ENCODE results near the gene MCCC2. TPM values are rescaled to one million over a fixed set of nuclear protein-coding genes. Genes with fewer than 3 reads are reported as not detected.
"Not testable (repeated sequence)": the region's sequence is repeated elsewhere in the genome, so short reads cannot be mapped to it uniquely, and the experiment has no call there.

Gene MCCC2
- total and polyA plus RNA-seq, 4 donors, result 28.0 to 82.4 (median 61.8) TPM

- TF ChIP-seq RXRA (IDR thresholded peaks at IDR 0.05) (no peak), JUND (IDR thresholded peaks at IDR 0.05) (no peak), REST (IDR thresholded peaks at IDR 0.05) (no peak), CTCF (IDR thresholded peaks at IDR 0.05; ENCODE audit: low read depth, low read length, missing input control) (no peak), NR2F2 (IDR thresholded peaks at IDR 0.05) (no peak), HNF4G (IDR thresholded peaks at IDR 0.05) (no peak), FOXA1 (IDR thresholded peaks at IDR 0.05) (no peak), MAX (IDR thresholded peaks at IDR 0.05) (no peak), ZBTB33 (IDR thresholded peaks at IDR 0.05) (no peak)
- no peaks in the 10 kb centered on the region for H3K9me3 ChIP-seq (ENCODE audit: control insufficient read depth in 4 of 4, low read length in 3 of 4)
- H3K36me3 ChIP-seq (ENCODE audit: control insufficient read depth in 4 of 4, insufficient read depth in 3 of 4, low read depth in 1 of 4, low read length in 3 of 4), result peaks cover 0 to 5% (median 0%) of the 10 kb centered on the region in 4 donors
- H3K27me3 ChIP-seq (ENCODE audit: control insufficient read depth in 4 of 4, insufficient read depth in 4 of 4, low read length in 3 of 4), result no peaks in the 10 kb centered on the region
- no peak overlapping the region for H3K9ac ChIP-seq (ENCODE audit: low read depth in 1 of 2, low read length in 2 of 2)
- H3K4me1 ChIP-seq (ENCODE audit: control insufficient read depth in 4 of 4, insufficient read depth in 4 of 4, low read length in 3 of 4), result no peaks in the 10 kb centered on the region
- H3K27ac ChIP-seq (ENCODE audit: low read depth in 1 of 2, low read length in 2 of 2), result no peak overlapping the region
- 89% methylated on average over 7 of the region's 7 CpGs for WGBS
- no peak for DNase-seq (ENCODE audit: low spot score)
- no peak overlapping the region for H3K4me3 ChIP-seq (ENCODE audit: low read depth in 1 of 3, low read length in 3 of 3)
Measured at GRCh38 chr5:71573591-71573990, 13.5 kb upstream of the MCCC2 start.

GRCh38 chr5:71575588-71575987 is 11.6 kb upstream of the MCCC2 start:
- H3K4me1 ChIP-seq (ENCODE audit: control insufficient read depth in 4 of 4, insufficient read depth in 4 of 4, low read length in 3 of 4); DNase-seq (ENCODE audit: low spot score); H3K9ac ChIP-seq (ENCODE audit: low read depth in 1 of 2, low read length in 2 of 2); H3K36me3 ChIP-seq (ENCODE audit: control insufficient read depth in 4 of 4, insufficient read depth in 3 of 4, low read depth in 1 of 4, low read length in 3 of 4); H3K4me3 ChIP-seq (ENCODE audit: low read depth in 1 of 3, low read length in 3 of 3); H3K27ac ChIP-seq (ENCODE audit: low read depth in 1 of 2, low read length in 2 of 2); H3K27me3 ChIP-seq (ENCODE audit: control insufficient read depth in 4 of 4, insufficient read depth in 4 of 4, low read length in 3 of 4); H3K9me3 ChIP-seq (ENCODE audit: control insufficient read depth in 4 of 4, low read length in 3 of 4): not testable (repeated sequence)
- 96% methylated on average over 4 of the region's 4 CpGs for WGBS

- H3K9ac ChIP-seq (ENCODE audit: low read depth in 1 of 2, low read length in 2 of 2), result no peak overlapping the region
- no peak for TF ChIP-seq RXRA (IDR thresholded peaks at IDR 0.05)
- TF ChIP-seq JUND (IDR thresholded peaks at IDR 0.05), result no peak
- no peaks in the 10 kb centered on the region for H3K27me3 ChIP-seq (ENCODE audit: control insufficient read depth in 4 of 4, insufficient read depth in 4 of 4, low read length in 3 of 4)
- no peak for DNase-seq (ENCODE audit: low spot score)
- H3K27ac ChIP-seq (ENCODE audit: low read depth in 1 of 2, low read length in 2 of 2), result no peak overlapping the region
- H3K36me3 ChIP-seq (ENCODE audit: control insufficient read depth in 4 of 4, insufficient read depth in 3 of 4, low read depth in 1 of 4, low read length in 3 of 4), result peaks cover 0 to 5% (median 0%) of the 10 kb centered on the region in 4 donors
- H3K9me3 ChIP-seq (ENCODE audit: control insufficient read depth in 4 of 4, low read length in 3 of 4), result no peaks in the 10 kb centered on the region
- H3K4me3 ChIP-seq (ENCODE audit: low read depth in 1 of 3, low read length in 3 of 3), result no peak overlapping the region
- no peaks in the 10 kb centered on the region for H3K4me1 ChIP-seq (ENCODE audit: control insufficient read depth in 4 of 4, insufficient read depth in 4 of 4, low read length in 3 of 4)
- WGBS, result 97% methylated on average over 3 of the region's 3 CpGs
Measured at GRCh38 chr5:71576241-71576640, 10.9 kb upstream of the MCCC2 start.

- H3K27me3 ChIP-seq (ENCODE audit: control insufficient read depth in 4 of 4, insufficient read depth in 4 of 4, low read length in 3 of 4); H3K9ac ChIP-seq (ENCODE audit: low read depth in 1 of 2, low read length in 2 of 2); H3K4me1 ChIP-seq (ENCODE audit: control insufficient read depth in 4 of 4, insufficient read depth in 4 of 4, low read length in 3 of 4); H3K9me3 ChIP-seq (ENCODE audit: control insufficient read depth in 4 of 4, low read length in 3 of 4); DNase-seq (ENCODE audit: low spot score); H3K27ac ChIP-seq (ENCODE audit: low read depth in 1 of 2, low read length in 2 of 2); H3K36me3 ChIP-seq (ENCODE audit: control insufficient read depth in 4 of 4, insufficient read depth in 3 of 4, low read depth in 1 of 4, low read length in 3 of 4); H3K4me3 ChIP-seq (ENCODE audit: low read depth in 1 of 3, low read length in 3 of 3): not testable (repeated sequence)
- WGBS, result 83% methylated on average over 6 of the region's 6 CpGs
Measured at GRCh38 chr5:71577839-71578238, 9.3 kb upstream of the MCCC2 start.
